SK-N-SH treated with all-trans-retinoic acid at 6 μM for 48 hours (cell line): ENCODE measurements around the gene CBLN3.

Source experiments
- ATAC-seq: fragments of 200-7000 bp; cut with Tn5 transposase; 3 replicates; pipeline ENCODE4 v1.9.1; 2020; ENCODE audit warnings: mild to moderate bottlenecking, moderate library complexity
- ARNTL ChIP-seq: fragments of 450-650 bp; formaldehyde crosslinking; IDR thresholded peaks from 2 replicates; pipeline ENCODE4 v1.5.0; 2020; ENCODE audit warnings: low read depth, mild to moderate bottlenecking, moderate library complexity, borderline replicate concordance
- BACH2 ChIP-seq: fragments of 250-450 bp; sonication (Bioruptor Pico); IDR thresholded peaks from 2 replicates; pipeline ENCODE4 v1.9.0; 2021; ENCODE audit warnings: mild to moderate bottlenecking, borderline replicate concordance
- CSRNP3 ChIP-seq: fragments of 250-450 bp; sonication (Bioruptor Pico); IDR thresholded peaks from 2 replicates; pipeline ENCODE4 v1.5.1; 2021; ENCODE audit warnings: mild to moderate bottlenecking, moderate library complexity
- GLIS3 ChIP-seq: fragments of 250-450 bp; sonication (Bioruptor Pico); IDR thresholded peaks from 2 replicates; pipeline ENCODE4 v1.5.0; 2020; ENCODE audit warnings: mild to moderate bottlenecking, moderate library complexity
- ISL1 ChIP-seq: fragments of 250-450 bp; sonication (Bioruptor Pico); IDR thresholded peaks from 2 replicates; pipeline ENCODE4 v2.1.2; 2022; ENCODE audit warnings: mild to moderate bottlenecking, moderate library complexity
- OSR1 ChIP-seq: fragments of 250-450 bp; sonication (Bioruptor Pico); IDR thresholded peaks from 2 replicates; pipeline ENCODE4 v1.8.0; 2022; ENCODE audit warnings: moderate library complexity, mild to moderate bottlenecking, inconsistent platforms
- PATZ1 ChIP-seq: fragments of 250-450 bp; sonication (Bioruptor Pico); IDR thresholded peaks from 2 replicates; pipeline ENCODE4 v1.8.0; 2020; ENCODE audit warnings: mild to moderate bottlenecking, moderate library complexity, borderline replicate concordance
- POU6F1 ChIP-seq: fragments of 250-450 bp; sonication (Bioruptor Pico); IDR thresholded peaks from 2 replicates; pipeline ENCODE4 v1.8.0; 2021; ENCODE audit warnings: low read depth, mild to moderate bottlenecking, moderate library complexity, borderline replicate concordance
- RARB ChIP-seq: fragments of 250-450 bp; sonication (Bioruptor Pico); IDR thresholded peaks from 2 replicates; pipeline ENCODE4 v1.8.0; 2021; ENCODE audit warnings: mild to moderate bottlenecking, moderate library complexity
- SNAI2 ChIP-seq: fragments of 250-450 bp; sonication (Bioruptor Pico); IDR thresholded peaks from 2 replicates; pipeline ENCODE4 v1.5.0; 2020; ENCODE audit warnings: mild to moderate bottlenecking, moderate library complexity
- TCF4 ChIP-seq: fragments of 250-450 bp; sonication (Bioruptor Pico); IDR thresholded peaks from 2 replicates; pipeline ENCODE4 v1.8.0; 2021; ENCODE audit warnings: mild to moderate bottlenecking, moderate library complexity, borderline replicate concordance
- TOX ChIP-seq: fragments of 250-450 bp; sonication (Bioruptor Pico); IDR thresholded peaks from 2 replicates; pipeline ENCODE4 v1.8.0; 2021; ENCODE audit warnings: mild to moderate bottlenecking, moderate library complexity, borderline replicate concordance
- TSHZ2 ChIP-seq: fragments of 250-450 bp; sonication (Bioruptor Pico); IDR thresholded peaks from 2 replicates; pipeline ENCODE4 v1.5.0; 2020; ENCODE audit warnings: mild to moderate bottlenecking, moderate library complexity
- ZC3H10 ChIP-seq: fragments of 250-450 bp; sonication (Bioruptor Pico); IDR thresholded peaks from 2 replicates; pipeline ENCODE4 v1.5.1; 2021; ENCODE audit warnings: mild to moderate bottlenecking, moderate library complexity
- ZFP3 ChIP-seq: fragments of 250-450 bp; sonication (Bioruptor Pico); IDR thresholded peaks from 2 replicates; pipeline ENCODE4 v1.5.0; 2020; ENCODE audit warnings: mild to moderate bottlenecking, moderate library complexity
- ZFP30 ChIP-seq: fragments of 450-650 bp; formaldehyde crosslinking; IDR thresholded peaks from 2 replicates; pipeline ENCODE4 v1.5.0; 2022; ENCODE audit warnings: mild to moderate bottlenecking, moderate library complexity
- ZNF70 ChIP-seq: fragments of 450-650 bp; formaldehyde crosslinking; IDR thresholded peaks from 2 replicates; pipeline ENCODE4 v1.5.0; 2020; ENCODE audit warnings: mild to moderate bottlenecking, moderate library complexity
- ZNF8 ChIP-seq: fragments of 450-650 bp; formaldehyde crosslinking; IDR thresholded peaks from 2 replicates; pipeline ENCODE4 v1.5.0; 2020; ENCODE audit warnings: mild to moderate bottlenecking, moderate library complexity

Gene CBLN3

GRCh38 chr14:24414732-24415420 lies 14.6 kb downstream of the CBLN3 start (continued):
- no peak for TF ChIP-seq PATZ1
- no peak for TF ChIP-seq ZNF8 (CRISPR knock-in tag)
- no peak for TF ChIP-seq POU6F1 (CRISPR knock-in tag)

- no peak for ATAC-seq
- TF ChIP-seq PATZ1 (no peak), OSR1 (CRISPR knock-in tag) (no peak), ZFP30 (CRISPR knock-in tag) (no peak), ARNTL (CRISPR knock-in tag) (no peak), TOX (CRISPR knock-in tag) (no peak), POU6F1 (CRISPR knock-in tag) (no peak), CSRNP3 (CRISPR knock-in tag) (no peak), ZFP3 (CRISPR knock-in tag) (no peak), TCF4 (CRISPR knock-in tag) (no peak), ZC3H10 (CRISPR knock-in tag) (no peak), RARB (CRISPR knock-in tag) (no peak), ISL1 (CRISPR knock-in tag) (no peak), GLIS3 (CRISPR knock-in tag) (no peak), SNAI2 (no peak), TSHZ2 (CRISPR knock-in tag) (no peak), ZNF70 (no peak), BACH2 (no peak)
These were observed 15.4 kb downstream of the CBLN3 start for GRCh38 chr14:24414077-24414476.
